ENCODE results near the gene MEGF9. TPM values are rescaled to one million over a fixed set of nuclear protein-coding genes. Genes with fewer than 3 reads are reported as not detected.

Gene MEGF9
- total and polyA plus RNA-seq, 4 donors: 15.5 to 27.4 (median 19.3) TPM

DNA sequence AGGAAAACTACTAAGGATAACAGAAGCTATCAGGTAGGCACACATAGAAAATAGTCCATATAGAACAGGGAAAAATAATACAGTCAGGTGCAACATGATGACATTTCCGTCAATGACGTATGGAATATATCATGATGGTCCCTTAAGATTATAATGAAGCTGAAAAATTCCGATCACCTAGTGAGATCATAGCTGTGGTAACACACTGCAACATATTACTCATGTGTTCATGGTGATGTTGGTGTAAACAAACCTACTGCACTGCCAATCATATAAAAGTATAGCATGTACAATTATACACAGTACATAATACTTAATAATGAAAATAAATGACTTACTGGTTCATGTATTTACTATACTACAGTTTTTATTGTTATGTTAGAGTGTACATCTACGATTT, 60.0 kb downstream of the MEGF9 start:
- H3K9me3 ChIP-seq (ENCODE audit: control insufficient read depth in 4 of 4, low read length in 3 of 4): no peaks in the 10 kb centered on the region

GRCh38 chr9:120653762-120654161, 60.5 kb downstream of the MEGF9 start:
- no peak overlapping the region for H3K27ac ChIP-seq (ENCODE audit: low read depth in 1 of 2, low read length in 2 of 2)
- TF ChIP-seq, protein P1, sequence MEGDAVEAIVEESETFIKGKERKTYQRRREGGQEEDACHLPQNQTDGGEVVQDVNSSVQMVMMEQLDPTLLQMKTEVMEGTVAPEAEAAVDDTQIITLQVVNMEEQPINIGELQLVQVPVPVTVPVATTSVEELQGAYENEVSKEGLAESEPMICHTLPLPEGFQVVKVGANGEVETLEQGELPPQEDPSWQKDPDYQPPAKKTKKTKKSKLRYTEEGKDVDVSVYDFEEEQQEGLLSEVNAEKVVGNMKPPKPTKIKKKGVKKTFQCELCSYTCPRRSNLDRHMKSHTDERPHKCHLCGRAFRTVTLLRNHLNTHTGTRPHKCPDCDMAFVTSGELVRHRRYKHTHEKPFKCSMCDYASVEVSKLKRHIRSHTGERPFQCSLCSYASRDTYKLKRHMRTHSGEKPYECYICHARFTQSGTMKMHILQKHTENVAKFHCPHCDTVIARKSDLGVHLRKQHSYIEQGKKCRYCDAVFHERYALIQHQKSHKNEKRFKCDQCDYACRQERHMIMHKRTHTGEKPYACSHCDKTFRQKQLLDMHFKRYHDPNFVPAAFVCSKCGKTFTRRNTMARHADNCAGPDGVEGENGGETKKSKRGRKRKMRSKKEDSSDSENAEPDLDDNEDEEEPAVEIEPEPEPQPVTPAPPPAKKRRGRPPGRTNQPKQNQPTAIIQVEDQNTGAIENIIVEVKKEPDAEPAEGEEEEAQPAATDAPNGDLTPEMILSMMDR (IDR thresholded peaks at IDR 0.05; ENCODE audit: low read depth, low read length, missing input control): no peak
- TF ChIP-seq EGR1 (IDR thresholded peaks at IDR 0.05; ENCODE audit: low read depth in 2 of 2) (no peak), FOXA1 (IDR thresholded peaks at IDR 0.05) (no peak), ATF3 (IDR thresholded peaks at IDR 0.05) (no peak), NR2F2 (IDR thresholded peaks at IDR 0.05) (no peak), RXRA (IDR thresholded peaks at IDR 0.05) (no peak), HNF4G (IDR thresholded peaks at IDR 0.05) (no peak), GABPA (IDR thresholded peaks at IDR 0.05 in 1 of 2, conservative IDR thresholded peaks at IDR 0.05 in 1 of 2) (no peak), JUND (IDR thresholded peaks at IDR 0.05) (no peak), YY1 (IDR thresholded peaks at IDR 0.05) (no peak), HNF4A (conservative IDR thresholded peaks at IDR 0.05) (no peak), MAX (IDR thresholded peaks at IDR 0.05) (no peak), FOXA2 (IDR thresholded peaks at IDR 0.05) (no peak), SP1 (IDR thresholded peaks at IDR 0.05) (no peak), TAF1 (conservative IDR thresholded peaks at IDR 0.05) (no peak)
- TF ChIP-seq, protein P2, sequence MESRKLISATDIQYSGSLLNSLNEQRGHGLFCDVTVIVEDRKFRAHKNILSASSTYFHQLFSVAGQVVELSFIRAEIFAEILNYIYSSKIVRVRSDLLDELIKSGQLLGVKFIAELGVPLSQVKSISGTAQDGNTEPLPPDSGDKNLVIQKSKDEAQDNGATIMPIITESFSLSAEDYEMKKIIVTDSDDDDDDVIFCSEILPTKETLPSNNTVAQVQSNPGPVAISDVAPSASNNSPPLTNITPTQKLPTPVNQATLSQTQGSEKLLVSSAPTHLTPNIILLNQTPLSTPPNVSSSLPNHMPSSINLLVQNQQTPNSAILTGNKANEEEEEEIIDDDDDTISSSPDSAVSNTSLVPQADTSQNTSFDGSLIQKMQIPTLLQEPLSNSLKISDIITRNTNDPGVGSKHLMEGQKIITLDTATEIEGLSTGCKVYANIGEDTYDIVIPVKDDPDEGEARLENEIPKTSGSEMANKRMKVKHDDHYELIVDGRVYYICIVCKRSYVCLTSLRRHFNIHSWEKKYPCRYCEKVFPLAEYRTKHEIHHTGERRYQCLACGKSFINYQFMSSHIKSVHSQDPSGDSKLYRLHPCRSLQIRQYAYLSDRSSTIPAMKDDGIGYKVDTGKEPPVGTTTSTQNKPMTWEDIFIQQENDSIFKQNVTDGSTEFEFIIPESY (IDR thresholded peaks at IDR 0.05): no peak
- H3K9me3 ChIP-seq (ENCODE audit: control insufficient read depth in 4 of 4, low read length in 3 of 4): no peaks in the 10 kb centered on the region
- H3K9ac ChIP-seq (ENCODE audit: low read depth in 1 of 2, low read length in 2 of 2): no peak overlapping the region
- peaks cover 0 to 2% (median 0%) of the 10 kb centered on the region in 4 donors for H3K36me3 ChIP-seq (ENCODE audit: control insufficient read depth in 4 of 4, insufficient read depth in 3 of 4, low read depth in 1 of 4, low read length in 3 of 4)
- WGBS: 91% methylated on average over 1 of the region's 1 CpG
- H3K27me3 ChIP-seq (ENCODE audit: control insufficient read depth in 4 of 4, insufficient read depth in 4 of 4, low read length in 3 of 4): no peaks in the 10 kb centered on the region
- DNase-seq (ENCODE audit: low spot score): no peak
- H3K4me1 ChIP-seq (ENCODE audit: control insufficient read depth in 4 of 4, insufficient read depth in 4 of 4, low read length in 3 of 4): peaks cover 1 to 37% (median 26%) of the 10 kb centered on the region in 4 donors
- no peak overlapping the region for H3K4me3 ChIP-seq (ENCODE audit: low read depth in 1 of 3, low read length in 3 of 3)

More for the DNA sequence above, 60.0 kb downstream of the MEGF9 start:
- H3K36me3 ChIP-seq (ENCODE audit: control insufficient read depth in 4 of 4, insufficient read depth in 3 of 4, low read depth in 1 of 4, low read length in 3 of 4): peaks cover 0 to 2% (median 0%) of the 10 kb centered on the region in 4 donors
- no peak for DNase-seq (ENCODE audit: low spot score)
- 97% methylated on average over 4 of the region's 4 CpGs for WGBS
- TF ChIP-seq GABPA (IDR thresholded peaks at IDR 0.05 in 1 of 2, conservative IDR thresholded peaks at IDR 0.05 in 1 of 2) (no peak), FOXA2 (IDR thresholded peaks at IDR 0.05) (no peak), HNF4A (conservative IDR thresholded peaks at IDR 0.05) (no peak), YY1 (IDR thresholded peaks at IDR 0.05) (no peak), NR2F2 (IDR thresholded peaks at IDR 0.05) (no peak), EGR1 (IDR thresholded peaks at IDR 0.05; ENCODE audit: low read depth in 2 of 2) (no peak), HNF4G (IDR thresholded peaks at IDR 0.05) (no peak), JUND (IDR thresholded peaks at IDR 0.05) (no peak), SP1 (IDR thresholded peaks at IDR 0.05) (no peak)
- TF ChIP-seq, protein P3, sequence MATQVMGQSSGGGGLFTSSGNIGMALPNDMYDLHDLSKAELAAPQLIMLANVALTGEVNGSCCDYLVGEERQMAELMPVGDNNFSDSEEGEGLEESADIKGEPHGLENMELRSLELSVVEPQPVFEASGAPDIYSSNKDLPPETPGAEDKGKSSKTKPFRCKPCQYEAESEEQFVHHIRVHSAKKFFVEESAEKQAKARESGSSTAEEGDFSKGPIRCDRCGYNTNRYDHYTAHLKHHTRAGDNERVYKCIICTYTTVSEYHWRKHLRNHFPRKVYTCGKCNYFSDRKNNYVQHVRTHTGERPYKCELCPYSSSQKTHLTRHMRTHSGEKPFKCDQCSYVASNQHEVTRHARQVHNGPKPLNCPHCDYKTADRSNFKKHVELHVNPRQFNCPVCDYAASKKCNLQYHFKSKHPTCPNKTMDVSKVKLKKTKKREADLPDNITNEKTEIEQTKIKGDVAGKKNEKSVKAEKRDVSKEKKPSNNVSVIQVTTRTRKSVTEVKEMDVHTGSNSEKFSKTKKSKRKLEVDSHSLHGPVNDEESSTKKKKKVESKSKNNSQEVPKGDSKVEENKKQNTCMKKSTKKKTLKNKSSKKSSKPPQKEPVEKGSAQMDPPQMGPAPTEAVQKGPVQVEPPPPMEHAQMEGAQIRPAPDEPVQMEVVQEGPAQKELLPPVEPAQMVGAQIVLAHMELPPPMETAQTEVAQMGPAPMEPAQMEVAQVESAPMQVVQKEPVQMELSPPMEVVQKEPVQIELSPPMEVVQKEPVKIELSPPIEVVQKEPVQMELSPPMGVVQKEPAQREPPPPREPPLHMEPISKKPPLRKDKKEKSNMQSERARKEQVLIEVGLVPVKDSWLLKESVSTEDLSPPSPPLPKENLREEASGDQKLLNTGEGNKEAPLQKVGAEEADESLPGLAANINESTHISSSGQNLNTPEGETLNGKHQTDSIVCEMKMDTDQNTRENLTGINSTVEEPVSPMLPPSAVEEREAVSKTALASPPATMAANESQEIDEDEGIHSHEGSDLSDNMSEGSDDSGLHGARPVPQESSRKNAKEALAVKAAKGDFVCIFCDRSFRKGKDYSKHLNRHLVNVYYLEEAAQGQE (IDR thresholded peaks at IDR 0.05): no peak
- TF ChIP-seq, protein P2 (IDR thresholded peaks at IDR 0.05): no peak
- no peak overlapping the region for H3K9ac ChIP-seq (ENCODE audit: low read depth in 1 of 2, low read length in 2 of 2)
- no peak overlapping the region for H3K27ac ChIP-seq (ENCODE audit: low read depth in 1 of 2, low read length in 2 of 2)
- no peaks in the 10 kb centered on the region for H3K27me3 ChIP-seq (ENCODE audit: control insufficient read depth in 4 of 4, insufficient read depth in 4 of 4, low read length in 3 of 4)
- no peak overlapping the region for H3K4me3 ChIP-seq (ENCODE audit: low read depth in 1 of 3, low read length in 3 of 3)
- peaks cover 1 to 32% (median 22%) of the 10 kb centered on the region in 4 donors for H3K4me1 ChIP-seq (ENCODE audit: control insufficient read depth in 4 of 4, insufficient read depth in 4 of 4, low read length in 3 of 4)
